ENCODE data around the gene WWTR1.

WWTR1 gene

DNA sequence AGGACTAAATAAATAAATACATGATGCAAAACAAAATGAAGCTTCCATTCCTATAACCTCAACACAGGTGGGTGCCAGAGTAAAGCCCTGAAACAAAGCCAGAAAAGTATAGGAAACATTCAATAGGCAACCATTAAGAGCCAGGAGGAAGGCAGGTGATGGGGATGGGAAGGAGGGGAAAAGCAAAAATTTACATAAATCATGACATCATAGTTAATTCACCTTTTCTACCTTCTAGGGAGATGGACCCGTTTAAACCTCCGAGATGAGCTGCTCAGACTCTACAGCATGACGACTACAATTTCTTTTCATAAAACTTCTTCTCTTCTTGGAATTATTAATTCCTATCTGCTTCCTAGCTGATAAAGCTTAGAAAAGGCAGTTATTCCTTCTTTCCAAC lies 155.4 kb downstream of the WWTR1 start:
- Histone ChIP-seq H3K4me3 (ENCODE audit: low read length) (no peak overlapping the region), H3K27ac (ENCODE audit: low read depth, low read length) (no peak overlapping the region), H3K4me1 (ENCODE audit: control insufficient read depth, insufficient read depth, low read length) (no peaks in the 10 kb centered on the region), H3K9ac (ENCODE audit: low read length) (no peak overlapping the region), H3K27me3 (ENCODE audit: control insufficient read depth, insufficient read depth, low read length) (no peaks in the 10 kb centered on the region), H3K36me3 (ENCODE audit: control insufficient read depth, insufficient read depth, low read length) (no peaks in the 10 kb centered on the region)

GRCh38 chr3:149501524-149501923 lies 156.3 kb downstream of the WWTR1 start:
- H3K36me3 ChIP-seq (ENCODE audit: control insufficient read depth, insufficient read depth, low read length): no peaks in the 10 kb centered on the region
- H3K9ac ChIP-seq (ENCODE audit: low read length): no peak overlapping the region
- H3K27ac ChIP-seq (ENCODE audit: low read depth, low read length): no peak overlapping the region
- H3K27me3 ChIP-seq (ENCODE audit: control insufficient read depth, insufficient read depth, low read length): no peaks in the 10 kb centered on the region
- H3K4me3 ChIP-seq (ENCODE audit: low read length): no peak overlapping the region
- H3K4me1 ChIP-seq (ENCODE audit: control insufficient read depth, insufficient read depth, low read length): no peaks in the 10 kb centered on the region

GRCh38 chr3:149497966-149498670 lies 159.7 kb downstream of the WWTR1 start:
- no peak overlapping the region for H3K27ac ChIP-seq (ENCODE audit: low read depth, low read length)
- H3K36me3 ChIP-seq (ENCODE audit: control insufficient read depth, insufficient read depth, low read length): no peaks in the 10 kb centered on the region
- H3K27me3 ChIP-seq (ENCODE audit: control insufficient read depth, insufficient read depth, low read length): peaks cover 3% of the 10 kb centered on the region
- no peaks in the 10 kb centered on the region for H3K4me1 ChIP-seq (ENCODE audit: control insufficient read depth, insufficient read depth, low read length)
- H3K4me3 ChIP-seq (ENCODE audit: low read length): no peak overlapping the region
- no peak overlapping the region for H3K9ac ChIP-seq (ENCODE audit: low read length)

DNA sequence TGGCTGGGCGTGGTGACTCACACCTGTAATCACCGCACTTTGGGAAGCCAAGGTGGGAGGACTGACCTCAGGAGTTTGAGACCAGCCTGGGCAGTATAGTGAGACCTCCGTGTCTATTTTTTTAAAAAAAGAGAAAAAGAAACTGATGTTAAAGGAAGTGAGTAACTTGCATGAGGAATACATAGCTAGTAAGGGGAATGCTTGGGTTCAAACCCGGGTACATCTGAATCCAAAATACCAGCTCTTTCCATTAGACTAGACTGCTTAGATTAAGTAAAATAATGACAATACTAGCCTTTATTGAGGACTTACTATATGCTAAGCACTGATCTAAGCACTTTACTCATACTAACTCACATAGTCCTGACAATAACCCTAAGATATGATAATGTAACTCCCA lies 160.9 kb downstream of the WWTR1 start:
- Histone ChIP-seq H3K4me3 (ENCODE audit: low read length) (no peak overlapping the region), H3K27me3 (ENCODE audit: control insufficient read depth, insufficient read depth, low read length) (peaks cover 3% of the 10 kb centered on the region), H3K4me1 (ENCODE audit: control insufficient read depth, insufficient read depth, low read length) (no peaks in the 10 kb centered on the region), H3K27ac (ENCODE audit: low read depth, low read length) (no peak overlapping the region), H3K36me3 (ENCODE audit: control insufficient read depth, insufficient read depth, low read length) (no peaks in the 10 kb centered on the region), H3K9ac (ENCODE audit: low read length) (no peak overlapping the region)

GRCh38 chr3:149495581-149496125 lies 162.2 kb downstream of the WWTR1 start:
- H3K4me3 ChIP-seq (ENCODE audit: low read length): no peak overlapping the region
- H3K9ac ChIP-seq (ENCODE audit: low read length): no peak overlapping the region
- H3K27ac ChIP-seq (ENCODE audit: low read depth, low read length): no peak overlapping the region
- no peaks in the 10 kb centered on the region for H3K4me1 ChIP-seq (ENCODE audit: control insufficient read depth, insufficient read depth, low read length)
- no peaks in the 10 kb centered on the region for H3K36me3 ChIP-seq (ENCODE audit: control insufficient read depth, insufficient read depth, low read length)
- H3K27me3 ChIP-seq (ENCODE audit: control insufficient read depth, insufficient read depth, low read length): peaks cover 3% of the 10 kb centered on the region

- Histone ChIP-seq H3K9ac (ENCODE audit: low read length) (no peak overlapping the region), H3K4me1 (ENCODE audit: control insufficient read depth, insufficient read depth, low read length) (no peaks in the 10 kb centered on the region), H3K27me3 (ENCODE audit: control insufficient read depth, insufficient read depth, low read length) (peaks cover 3% of the 10 kb centered on the region), H3K36me3 (ENCODE audit: control insufficient read depth, insufficient read depth, low read length) (no peaks in the 10 kb centered on the region), H3K27ac (ENCODE audit: low read depth, low read length) (no peak overlapping the region), H3K4me3 (ENCODE audit: low read length) (no peak overlapping the region)
These were observed 162.9 kb downstream of the WWTR1 start for GRCh38 chr3:149494759-149495580.

DNA sequence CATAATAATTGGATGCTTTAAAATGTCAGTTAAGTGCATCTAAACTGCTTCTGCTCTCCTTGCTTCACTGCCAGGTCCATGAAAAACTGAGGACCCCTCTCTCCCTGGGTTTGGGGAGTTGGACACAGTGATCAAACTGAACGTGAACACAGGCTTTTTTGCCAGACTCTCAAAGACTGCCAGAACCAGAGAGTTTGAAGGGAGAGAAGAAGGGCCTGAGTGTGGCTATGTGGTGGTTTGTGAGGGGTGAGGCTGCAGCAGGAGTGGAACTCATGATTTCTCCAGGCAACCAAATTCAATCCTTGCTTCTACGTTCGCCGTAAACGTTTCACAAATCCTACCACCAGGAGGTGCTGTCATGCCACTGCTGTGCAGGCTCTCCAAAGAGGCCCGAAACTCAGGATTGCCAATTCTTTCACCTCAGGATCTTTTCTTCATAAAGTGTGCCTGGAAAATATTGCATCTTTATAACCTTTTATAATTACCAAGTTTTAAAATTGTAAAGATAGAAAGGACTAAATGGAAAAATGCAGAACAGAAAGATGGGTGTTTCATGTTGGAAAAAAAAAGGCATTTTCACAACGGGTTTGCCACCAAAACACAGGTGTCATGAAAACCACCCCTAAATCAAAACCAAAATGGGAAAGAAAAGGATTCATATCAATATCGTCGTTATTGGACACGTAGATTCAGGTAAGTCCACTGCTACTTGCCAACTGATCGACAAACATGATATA lies 163.6 kb downstream of the WWTR1 start:
- Histone ChIP-seq H3K4me3 (ENCODE audit: low read length) (no peak overlapping the region), H3K27me3 (ENCODE audit: control insufficient read depth, insufficient read depth, low read length) (peaks cover 3% of the 10 kb centered on the region), H3K36me3 (ENCODE audit: control insufficient read depth, insufficient read depth, low read length) (no peaks in the 10 kb centered on the region), H3K4me1 (ENCODE audit: control insufficient read depth, insufficient read depth, low read length) (no peaks in the 10 kb centered on the region), H3K9ac (ENCODE audit: low read length) (no peak overlapping the region), H3K27ac (ENCODE audit: low read depth, low read length) (no peak overlapping the region)

GRCh38 chr3:149493315-149494021 lies 164.4 kb downstream of the WWTR1 start:
- Histone ChIP-seq H3K4me3 (ENCODE audit: low read length) (no peak overlapping the region), H3K4me1 (ENCODE audit: control insufficient read depth, insufficient read depth, low read length) (no peaks in the 10 kb centered on the region), H3K27ac (ENCODE audit: low read depth, low read length) (no peak overlapping the region), H3K27me3 (ENCODE audit: control insufficient read depth, insufficient read depth, low read length) (peaks cover 3% of the 10 kb centered on the region), H3K36me3 (ENCODE audit: control insufficient read depth, insufficient read depth, low read length) (no peaks in the 10 kb centered on the region), H3K9ac (ENCODE audit: low read length) (no peak overlapping the region)

DNA sequence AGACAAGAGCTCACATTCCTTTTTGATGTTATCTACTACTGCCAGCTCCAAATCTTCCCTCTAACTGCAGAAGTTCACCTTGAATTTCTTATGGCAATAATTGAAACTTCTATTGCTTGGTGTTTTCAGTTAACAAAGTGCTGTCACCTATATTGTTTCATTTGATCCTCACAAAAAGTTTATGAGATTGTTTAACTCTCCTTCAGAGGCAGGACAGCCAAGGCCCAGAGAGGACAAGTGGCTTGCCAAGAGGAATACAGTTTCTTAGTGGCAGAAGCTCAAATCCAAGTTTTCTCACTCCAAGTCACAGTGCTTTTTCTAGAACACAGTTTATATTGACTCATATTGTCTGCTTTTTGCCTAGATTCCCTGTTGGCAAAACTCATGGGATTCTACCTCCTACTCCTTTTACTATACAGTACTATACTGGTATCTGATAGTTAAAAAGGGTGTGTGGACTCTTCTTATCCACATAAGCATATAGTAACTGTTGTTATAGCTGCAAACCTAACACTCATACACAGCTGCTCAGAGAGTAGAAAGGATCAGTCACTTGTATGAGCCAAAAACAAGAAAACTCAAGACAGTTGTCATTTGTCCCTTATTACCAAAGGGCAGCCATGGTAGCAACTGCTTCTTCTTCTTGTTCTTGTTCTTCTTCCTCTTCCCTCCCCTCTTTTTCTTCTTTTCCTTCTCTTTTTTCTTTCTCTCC lies 167.4 kb downstream of the WWTR1 start:
- H3K4me1 ChIP-seq (ENCODE audit: control insufficient read depth, insufficient read depth, low read length): no peaks in the 10 kb centered on the region
- H3K27ac ChIP-seq (ENCODE audit: low read depth, low read length): no peak overlapping the region
- H3K9ac ChIP-seq (ENCODE audit: low read length): no peak overlapping the region
- H3K36me3 ChIP-seq (ENCODE audit: control insufficient read depth, insufficient read depth, low read length): no peaks in the 10 kb centered on the region
- H3K4me3 ChIP-seq (ENCODE audit: low read length): no peak overlapping the region
- peaks cover 3% of the 10 kb centered on the region for H3K27me3 ChIP-seq (ENCODE audit: control insufficient read depth, insufficient read depth, low read length)

- H3K27me3 ChIP-seq (ENCODE audit: control insufficient read depth, insufficient read depth, low read length): peaks cover 3% of the 10 kb centered on the region
- H3K27ac ChIP-seq (ENCODE audit: low read depth, low read length): no peak overlapping the region
- H3K4me3 ChIP-seq (ENCODE audit: low read length): no peak overlapping the region
- no peaks in the 10 kb centered on the region for H3K4me1 ChIP-seq (ENCODE audit: control insufficient read depth, insufficient read depth, low read length)
- H3K36me3 ChIP-seq (ENCODE audit: control insufficient read depth, insufficient read depth, low read length): no peaks in the 10 kb centered on the region
- H3K9ac ChIP-seq (ENCODE audit: low read length): no peak overlapping the region
These were observed 168.7 kb downstream of the WWTR1 start for GRCh38 chr3:149489060-149489690.

- Histone ChIP-seq H3K36me3 (ENCODE audit: control insufficient read depth, insufficient read depth, low read length) (no peaks in the 10 kb centered on the region), H3K4me1 (ENCODE audit: control insufficient read depth, insufficient read depth, low read length) (no peaks in the 10 kb centered on the region), H3K4me3 (ENCODE audit: low read length) (no peak overlapping the region), H3K27me3 (ENCODE audit: control insufficient read depth, insufficient read depth, low read length) (no peaks in the 10 kb centered on the region), H3K27ac (ENCODE audit: low read depth, low read length) (no peak overlapping the region), H3K9ac (ENCODE audit: low read length) (no peak overlapping the region)
These were observed 170.1 kb downstream of the WWTR1 start for GRCh38 chr3:149487598-149488197.
